Caco-2 (cell line): Measurements from ENCODE around the gene RERE. TPM values are rescaled to one million over a fixed set of nuclear protein-coding genes. Genes with fewer than 3 reads are reported as not detected.

Experiments used
- BruUV-seq: library from RNA; stranded (reverse); fragments of 400-500 nt; replicated peaks from 2 replicates; lab custom pipeline; 2021; lab: Mats Ljungman, UMichigan
- CTCF ChIA-PET: fragments of 300-600 bp; sonication (Branson Sonifier 250); formaldehyde crosslinking; loops from one replicate; lab custom pipeline; 2022; ENCODE audit warnings: antibody characterized with exemption; lab: Charles Lee
- POLR2A ChIA-PET: fragments of 300-600 bp; sonication (Branson Sonifier 250); formaldehyde crosslinking; loops from one replicate; lab custom pipeline; 2022; ENCODE audit warnings: antibody characterized with exemption; lab: Charles Lee
- DNase-seq, 2 experiments: peaks; one replicate each; pipeline versions ENCODE4 v3.0.0 to v3.0.0-alpha.2; 2020 to 2022
- H3K27me3 ChIP-seq: replicated peaks from 2 replicates; pipeline ENCODE4 v1.6.0; 2011; ENCODE audit warnings: low read length; ENCODE audit not compliant: control insufficient read depth, insufficient read depth
- H3K36me3 ChIP-seq: 2 replicates; pipeline ENCODE4 v1.5.1; 2011; ENCODE audit warnings: low read length; ENCODE audit not compliant: control insufficient read depth, insufficient read depth
- H3K4me1 ChIP-seq: fragments of 250-450 bp; sonication (Bioruptor Pico); 2 replicates; pipeline ENCODE4 v1.5.1; 2020; ENCODE audit warnings: mild to moderate bottlenecking
- H3K4me3 ChIP-seq: 2 replicates; pipeline ENCODE4 v1.5.1; 2011; ENCODE audit warnings: low read depth, mild to moderate bottlenecking, control low read depth, low read length
- H3K9me3 ChIP-seq: fragments of 250-450 bp; sonication (Bioruptor Pico); 2 replicates; pipeline ENCODE4 v1.5.1; 2020; ENCODE audit warnings: mild to moderate bottlenecking, moderate library complexity
- H3K27ac Mint-ChIP-seq: one replicate; pipeline ENCODE4 v1.8.0; 2022; ENCODE audit warnings: mixed read lengths; ENCODE audit not compliant: unreplicated experiment
- H3K27me3 Mint-ChIP-seq: one replicate; pipeline ENCODE4 v1.8.0; 2022; ENCODE audit warnings: mixed read lengths; ENCODE audit not compliant: insufficient read depth, unreplicated experiment
- H3K36me3 Mint-ChIP-seq: one replicate; pipeline ENCODE4 v1.8.0; 2022; ENCODE audit warnings: mild to moderate bottlenecking, mixed read lengths; ENCODE audit not compliant: insufficient read depth, unreplicated experiment
- H3K4me1 Mint-ChIP-seq: one replicate; pipeline ENCODE4 v1.8.0; 2022; ENCODE audit warnings: low read depth, mixed read lengths; ENCODE audit not compliant: unreplicated experiment
- H3K4me3 Mint-ChIP-seq: one replicate; pipeline ENCODE4 v1.8.0; 2022; ENCODE audit warnings: mild to moderate bottlenecking, moderate library complexity, mixed read lengths; ENCODE audit not compliant: unreplicated experiment
- H3K9me3 Mint-ChIP-seq: one replicate; pipeline ENCODE4 v1.8.0; 2022; ENCODE audit warnings: mixed read lengths; ENCODE audit not compliant: unreplicated experiment
- CTCF ChIP-seq, 2 experiments: fragments of 200-600 bp in 1 of 2; IDR thresholded peaks; 1 replicate in 1 of 2; 2 replicates in 1 of 2; pipeline versions ENCODE4 v1.5.1 to v1.8.0; 2011 to 2022; ENCODE audit warnings: antibody characterized with exemption in 1 of 2, control low read depth in 1 of 2, inconsistent platforms in 1 of 2, low read depth in 1 of 2, low read length in 1 of 2, mild to moderate bottlenecking in 1 of 2, moderate library complexity in 1 of 2; ENCODE audit not compliant: insufficient read depth in 1 of 2, severe bottlenecking in 1 of 2, unreplicated experiment in 1 of 2
- intact Hi-C: fragments of 100-400 bp; cut with micrococcal nuclease; formaldehyde crosslinking; loops from one replicate; pipeline ENCODE4 v1.10.0; 2022; ENCODE audit not compliant: unreplicated experiment
- total RNA-seq: library from RNA; stranded (reverse); gene quantifications from 2 replicates; pipeline ENCODE4 v1.2.3, GENCODE V29; 2022

The RERE gene
- total RNA-seq, 1 experiment from 2014 or later, result 85.2 TPM

GRCh38 chr1:8335246-8335645 lies 482.2 kb downstream of the RERE start:
- Histone ChIP-seq H3K27me3 (no peaks in the 10 kb centered on the region), H3K4me1 (no peaks in the 10 kb centered on the region), H3K36me3 (no peaks in the 10 kb centered on the region), H3K9me3 (no peaks in the 10 kb centered on the region), H3K4me3 (no peak overlapping the region)
- ChIA-PET POLR2A (no interaction called here), CTCF (no interaction called here)
- Mint-ChIP-seq H3K27ac (no peak overlapping the region), H3K36me3 (no peaks in the 10 kb centered on the region), H3K4me1 (no peaks in the 10 kb centered on the region), H3K27me3 (no peaks in the 10 kb centered on the region), H3K4me3 (no peak overlapping the region), H3K9me3 (no peaks in the 10 kb centered on the region)
- DNase-seq, result no peak
- intact Hi-C loops, result no loop called here
- TF ChIP-seq CTCF (IDR thresholded peaks at IDR 0.05; ENCODE audit: insufficient read depth in 1 of 2, low read depth in 1 of 2, low read length in 1 of 2, severe bottlenecking in 1 of 2, unreplicated experiment in 1 of 2), result no peak
- BruUV-seq, result no TSS peak

GRCh38 chr1:8334106-8334851 lies 483.2 kb downstream of the RERE start:
- CTCF ChIA-PET, result no interaction called here
- H3K36me3 ChIP-seq, result no peaks in the 10 kb centered on the region
- no peaks in the 10 kb centered on the region for H3K27me3 Mint-ChIP-seq
- TF ChIP-seq CTCF (IDR thresholded peaks at IDR 0.05; ENCODE audit: insufficient read depth in 1 of 2, low read depth in 1 of 2, low read length in 1 of 2, severe bottlenecking in 1 of 2, unreplicated experiment in 1 of 2), result no peak
- H3K27me3 ChIP-seq, result no peaks in the 10 kb centered on the region
- intact Hi-C loops, result no loop called here
- no peaks in the 10 kb centered on the region for H3K4me1 Mint-ChIP-seq
- POLR2A ChIA-PET, result no interaction called here
- no peaks in the 10 kb centered on the region for H3K36me3 Mint-ChIP-seq
- DNase-seq, result no peak
- H3K4me3 ChIP-seq, result no peak overlapping the region
- no peaks in the 10 kb centered on the region for H3K9me3 ChIP-seq
- H3K27ac Mint-ChIP-seq, result no peak overlapping the region
- no TSS peak for BruUV-seq
- H3K4me1 ChIP-seq, result no peaks in the 10 kb centered on the region
- no peak overlapping the region for H3K4me3 Mint-ChIP-seq
- no peaks in the 10 kb centered on the region for H3K9me3 Mint-ChIP-seq

- intact Hi-C loops, result no loop called here
- Histone ChIP-seq H3K4me1 (no peaks in the 10 kb centered on the region), H3K4me3 (no peak overlapping the region), H3K36me3 (no peaks in the 10 kb centered on the region), H3K9me3 (no peaks in the 10 kb centered on the region), H3K27me3 (no peaks in the 10 kb centered on the region)
- POLR2A ChIA-PET, result no interaction called here
- Mint-ChIP-seq H3K27me3 (no peaks in the 10 kb centered on the region), H3K4me1 (no peaks in the 10 kb centered on the region), H3K27ac (no peak overlapping the region), H3K9me3 (no peaks in the 10 kb centered on the region), H3K4me3 (no peak overlapping the region), H3K36me3 (no peaks in the 10 kb centered on the region)
- no peak for DNase-seq
- CTCF ChIA-PET, result interaction anchor here (0.7 kb wide), 1 partner anchor 192 kb away, joined by 4 read pairs; no protein-coding TSS in a partner anchor
- no TSS peak for BruUV-seq
- no peak for TF ChIP-seq CTCF (IDR thresholded peaks at IDR 0.05; ENCODE audit: insufficient read depth in 1 of 2, low read depth in 1 of 2, low read length in 1 of 2, severe bottlenecking in 1 of 2, unreplicated experiment in 1 of 2)
These were observed 484.0 kb downstream of the RERE start for GRCh38 chr1:8333246-8333987.
